GM18909 (cell line): ENCODE data around the gene KIF17.

Experiments used
- ATAC-seq: cut with Tn5 transposase; IDR thresholded peaks from one replicate; pipeline ENCODE4 v1.9.1; 2021; ENCODE audit warnings: mild to moderate bottlenecking; ENCODE audit not compliant: unreplicated experiment, poor library complexity

Gene KIF17

DNA sequence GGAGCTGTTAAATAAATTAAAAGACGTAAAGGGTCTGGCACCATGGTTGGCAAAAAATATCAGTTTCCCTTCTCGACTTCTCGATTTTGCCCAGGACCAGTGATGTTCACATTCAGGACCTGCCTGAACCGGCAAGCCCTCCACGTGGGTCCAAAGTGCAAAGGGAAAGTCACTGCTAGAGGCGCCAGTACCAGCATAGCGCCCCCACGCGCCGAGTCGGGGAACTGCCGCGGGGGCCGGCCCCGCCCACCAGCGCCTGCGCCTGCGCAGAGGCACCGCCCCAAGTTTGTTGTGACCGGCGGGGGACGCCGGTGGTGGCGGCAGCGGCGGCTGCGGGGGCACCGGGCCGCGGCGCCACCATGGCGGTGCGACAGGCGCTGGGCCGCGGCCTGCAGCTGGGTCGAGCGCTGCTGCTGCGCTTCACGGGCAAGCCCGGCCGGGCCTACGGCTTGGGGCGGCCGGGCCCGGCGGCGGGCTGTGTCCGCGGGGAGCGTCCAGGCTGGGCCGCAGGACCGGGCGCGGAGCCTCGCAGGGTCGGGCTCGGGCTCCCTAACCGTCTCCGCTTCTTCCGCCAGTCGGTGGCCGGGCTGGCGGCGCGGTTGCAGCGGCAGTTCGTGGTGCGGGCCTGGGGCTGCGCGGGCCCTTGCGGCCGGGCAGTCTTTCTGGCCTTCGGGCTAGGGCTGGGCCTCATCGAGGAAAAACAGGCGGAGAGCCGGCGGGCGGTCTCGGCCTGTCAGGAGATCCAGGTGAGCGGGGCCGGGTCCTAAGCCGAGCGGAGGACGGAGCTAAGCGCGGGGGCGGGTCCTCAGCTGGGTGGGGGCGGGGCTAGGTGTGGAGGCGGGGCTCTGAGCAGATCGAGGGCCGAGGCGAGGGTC is 84.4 kb downstream of the KIF17 start, which contains the start of gene PINK1:
TSS of gene PINK1 (plus strand) at position 269 of the 875 bp plus-strand sequence. CDS start at position 360, 91 bp downstream.
- peak; percentile 61 for ATAC-seq

GRCh38 chr1:20632386-20632785 is 85.4 kb downstream of the KIF17 start:
- no peak for ATAC-seq

GRCh38 chr1:20630729-20631128 is 87.1 kb downstream of the KIF17 start:
- ATAC-seq: no peak

- ATAC-seq: no peak
These were observed 91.3 kb downstream of the KIF17 start for GRCh38 chr1:20626524-20626923.

DNA sequence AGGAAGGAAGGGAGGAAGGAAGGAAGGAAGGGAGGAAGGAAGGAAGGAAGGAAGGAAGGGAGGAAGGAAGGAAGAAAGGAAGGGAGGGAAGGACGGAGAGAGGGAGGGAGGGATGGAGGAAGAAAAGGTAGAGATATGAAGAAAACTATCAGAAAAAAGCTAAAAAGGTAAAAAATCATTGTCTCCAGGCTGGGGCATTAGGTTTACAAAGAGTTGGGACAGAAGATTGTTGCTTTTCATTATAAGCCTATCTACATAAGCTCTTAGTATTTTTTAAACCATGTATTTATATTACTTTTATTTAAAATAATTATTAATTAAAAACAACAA is 91.7 kb downstream of the KIF17 start:
- ATAC-seq: no peak

GRCh38 chr1:20625176-20626097 is 92.4 kb downstream of the KIF17 start:
- ATAC-seq: no peak

- no peak for ATAC-seq
These were observed 93.1 kb downstream of the KIF17 start for GRCh38 chr1:20624709-20625108.

DNA sequence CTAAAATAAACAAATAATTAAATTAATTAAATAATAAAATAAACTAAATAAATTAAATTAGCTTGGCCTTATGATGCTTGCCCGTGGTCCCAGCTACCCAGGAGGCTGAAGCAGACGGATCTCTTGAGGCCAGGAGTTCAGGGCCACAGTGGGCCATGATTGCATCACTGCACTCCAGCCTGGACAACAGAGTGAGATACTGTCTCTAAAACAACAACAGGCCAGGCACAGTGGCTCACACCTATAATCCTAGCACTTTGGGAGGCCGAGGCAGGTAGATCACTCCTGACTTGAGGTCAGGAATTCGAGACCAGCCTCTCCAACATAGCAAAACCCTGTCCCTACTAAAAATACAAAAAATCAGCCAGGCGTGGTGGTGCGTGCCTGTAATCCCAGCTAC is 96.8 kb downstream of the KIF17 start:
- ATAC-seq: no peak

GRCh38 chr1:20619999-20620398 is 97.8 kb downstream of the KIF17 start:
- no peak for ATAC-seq

GRCh38 chr1:20618550-20618949 is 99.3 kb downstream of the KIF17 start:
- ATAC-seq: no peak

DNA sequence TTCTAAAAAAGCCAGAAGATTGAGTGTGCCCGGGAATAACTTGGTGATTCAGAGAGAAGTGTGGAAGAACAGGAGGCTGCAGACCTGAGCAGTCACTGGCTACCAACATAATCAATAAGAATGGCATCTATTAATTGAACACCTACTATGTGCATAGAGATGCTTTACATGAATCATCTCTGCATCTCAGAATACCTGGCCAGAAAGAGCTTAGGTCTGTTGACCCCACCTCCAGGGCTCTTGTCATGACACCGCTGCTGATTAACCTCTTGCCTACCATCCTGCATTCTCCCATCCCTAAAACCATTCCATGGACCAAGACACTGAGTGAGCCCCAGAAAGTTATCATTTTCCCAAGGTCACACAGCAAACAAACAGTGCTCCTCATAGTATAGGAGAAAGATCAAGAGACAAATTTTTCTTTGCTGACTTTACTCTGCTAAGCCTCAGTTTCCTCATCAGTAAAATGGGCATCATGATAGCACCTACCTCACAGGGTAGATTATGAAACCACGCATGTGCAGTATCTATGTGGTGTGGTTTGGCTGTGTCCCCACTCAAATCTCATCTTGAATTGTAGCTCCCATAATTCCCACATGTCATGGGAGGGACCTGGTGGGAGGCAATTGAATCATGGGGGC is 100.8 kb downstream of the KIF17 start:
- no peak for ATAC-seq

GRCh38 chr1:20615946-20616846 is 101.6 kb downstream of the KIF17 start:
- no peak for ATAC-seq

GRCh38 chr1:20614131-20614579 is 103.7 kb downstream of the KIF17 start:
- ATAC-seq: no peak
